ENCODE results near the gene PLXNA1. TPM values are rescaled to one million over a fixed set of nuclear protein-coding genes. Genes with fewer than 3 reads are reported as not detected.

The PLXNA1 gene
- total RNA-seq, 1 experiment from 2014 or later = 30.3 TPM

GRCh38 chr3:127031413-127031810 is 48.5 kb downstream of the PLXNA1 start:
- Histone ChIP-seq H3K79me2 (ENCODE audit: insufficient read depth, low read length) (no peaks in the 10 kb centered on the region), H2AFZ (ENCODE audit: low read depth, low read length, poor library complexity, severe bottlenecking) (no peak overlapping the region), H3K4me2 (ENCODE audit: low read length) (no peak overlapping the region), H3K4me1 (ENCODE audit: control insufficient read depth in 1 of 2, insufficient read depth in 2 of 2, low read length in 2 of 2) (peaks cover 13 to 18% of the 10 kb centered on the region in 2 experiments), H3K4me3 (replicated peaks in 1 of 2; ENCODE audit: low read depth in 1 of 2, low read length in 2 of 2) (no peak overlapping the region), H3K36me3 (ENCODE audit: control insufficient read depth in 1 of 2, insufficient read depth in 2 of 2, low read length in 2 of 2) (peaks cover 3 to 5% of the 10 kb centered on the region in 2 experiments; a peak in 1 of 4 replicates), H3K9me3 (ENCODE audit: control insufficient read depth in 1 of 2, insufficient read depth in 1 of 2, low read depth in 1 of 2, low read length in 2 of 2) (no peaks in the 10 kb centered on the region), H3K9me2 (ENCODE audit: insufficient read depth) (no peaks in the 10 kb centered on the region), H3K9ac (ENCODE audit: low read length) (no peak overlapping the region), H3K27ac (ENCODE audit: low read depth, low read length) (no peak overlapping the region), H3K27me3 (ENCODE audit: insufficient read depth, low read length) (no peaks in the 10 kb centered on the region), H4K20me1 (ENCODE audit: insufficient read depth) (no peaks in the 10 kb centered on the region)
- DNase-seq (ENCODE audit: low read depth, low spot score) (no peak), ATAC-seq (no peak)
- CTCF ChIA-PET = no interaction called here
- RAD21 ChIA-PET (ENCODE audit: low non-redundant PET in 1 of 2, low total read pairs in 2 of 2, uncharacterized antibody in 2 of 2, unreplicated experiment in 2 of 2) = no interaction called here
- no TSS peak for BruUV-seq (replicated peaks)
- POLR2A ChIA-PET = no interaction called here
- intact Hi-C loops (cut with micrococcal nuclease) = no loop called here
- no peak for TF ChIP-seq RAD21 (IDR thresholded peaks at IDR 0.05; ENCODE audit: low read depth)
- no peak for TF ChIP-seq SIN3A (IDR thresholded peaks at IDR 0.05; ENCODE audit: low read depth)
- TF ChIP-seq CTCF (IDR thresholded peaks at IDR 0.05 in 2 of 3, conservative IDR thresholded peaks at IDR 0.05 in 1 of 3; ENCODE audit: borderline replicate concordance in 1 of 3, insufficient read depth in 1 of 3, low read depth in 2 of 3, low read length in 2 of 3) = no peak
- no peak for TF ChIP-seq ELF1 (IDR thresholded peaks at IDR 0.05; ENCODE audit: borderline replicate concordance, low read depth)
- TF ChIP-seq, protein P1, sequence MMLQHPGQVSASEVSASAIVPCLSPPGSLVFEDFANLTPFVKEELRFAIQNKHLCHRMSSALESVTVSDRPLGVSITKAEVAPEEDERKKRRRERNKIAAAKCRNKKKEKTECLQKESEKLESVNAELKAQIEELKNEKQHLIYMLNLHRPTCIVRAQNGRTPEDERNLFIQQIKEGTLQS (IDR thresholded peaks at IDR 0.05) = no peak
- no peak for TF ChIP-seq SP1 (IDR thresholded peaks at IDR 0.05; ENCODE audit: low read depth)
- TF ChIP-seq EGR1 (IDR thresholded peaks at IDR 0.05; ENCODE audit: low read depth) = no peak
- TF ChIP-seq SRF (IDR thresholded peaks at IDR 0.05; ENCODE audit: low read depth) = no peak
- no peak for TF ChIP-seq ZFX (IDR thresholded peaks at IDR 0.05)
- no peak for TF ChIP-seq FOSL1 (IDR thresholded peaks at IDR 0.05; ENCODE audit: low read depth)
- TF ChIP-seq POLR2AphosphoS5 (IDR thresholded peaks at IDR 0.05; ENCODE audit: low read depth, low read length) = no peak
- TF ChIP-seq JUND (IDR thresholded peaks at IDR 0.05) = no peak
- no peak for TF ChIP-seq POLR2A (IDR thresholded peaks at IDR 0.05; ENCODE audit: borderline replicate concordance, extremely low read depth, insufficient read depth, insufficient read length)
- TF ChIP-seq CEBPB (IDR thresholded peaks at IDR 0.05; ENCODE audit: low read depth) = no peak
- no peak for TF ChIP-seq EZH2 (IDR thresholded peaks at IDR 0.05)
